IMR-90 (cell line): Measurements from ENCODE around the gene MAP3K13. TPM values are rescaled to one million over a fixed set of nuclear protein-coding genes. Genes with fewer than 3 reads are reported as not detected.

Source experiments
- ATAC-seq: fragments of 200-7000 bp; cut with Tn5 transposase; 2 replicates; pipeline ENCODE4 v1.9.1; 2020; ENCODE audit warnings: low read depth, mild to moderate bottlenecking, moderate library complexity
- BruUV-seq: library from RNA; stranded (reverse); fragments of 400-500 nt; replicated peaks from 2 replicates; lab custom pipeline; 2021; lab: Mats Ljungman, UMichigan
- CTCF ChIA-PET: fragments of 300-600 bp; formaldehyde crosslinking; extraction: SDS; loops from one replicate; lab custom pipeline; 2021; ENCODE audit warnings: antibody characterized with exemption; lab: Yijun Ruan, JAX
- POLR2A ChIA-PET: fragments of 300-600 bp; sonication (Branson Sonifier 250); formaldehyde crosslinking; loops from one replicate; lab custom pipeline; 2022; ENCODE audit warnings: antibody characterized with exemption; ENCODE audit not compliant: unreplicated experiment; lab: Charles Lee
- DNase-seq: peaks from one replicate; pipeline ENCODE4 v3.0.0; 2013
- H2AFZ ChIP-seq: replicated peaks from 2 replicates; pipeline ENCODE3; 2013; ENCODE audit warnings: low read length, mild to moderate bottlenecking; ENCODE audit not compliant: poor library complexity
- H2AK5ac ChIP-seq: 2 replicates; pipeline ENCODE4 v1.6.1; 2013; ENCODE audit warnings: low read depth, low read length, inconsistent platforms
- H2AK9ac ChIP-seq: replicated peaks from 2 replicates; pipeline ENCODE3; 2013; ENCODE audit warnings: mild to moderate bottlenecking, low read depth, low read length, moderate library complexity; ENCODE audit not compliant: poor library complexity
- H2BK120ac ChIP-seq: 2 replicates; pipeline ENCODE4 v1.6.1; 2013; ENCODE audit warnings: low read depth, low read length, inconsistent platforms
- H2BK15ac ChIP-seq: 3 replicates; pipeline ENCODE4 v1.6.1; 2013; ENCODE audit warnings: low read depth, low read length, inconsistent platforms
- H2BK20ac ChIP-seq: 2 replicates; pipeline ENCODE4 v1.6.1; 2013; ENCODE audit warnings: low read depth, mild to moderate bottlenecking, inconsistent platforms, low read length, moderate library complexity
- H2BK5ac ChIP-seq: 2 replicates; pipeline ENCODE4 v1.6.1; 2013; ENCODE audit warnings: mild to moderate bottlenecking, low read depth, low read length, inconsistent platforms; ENCODE audit not compliant: poor library complexity, severe bottlenecking
- H3K14ac ChIP-seq: replicated peaks from 2 replicates; pipeline ENCODE4 v1.6.1; 2013; ENCODE audit warnings: low read depth, low read length, inconsistent platforms
- H3K18ac ChIP-seq: 2 replicates; pipeline ENCODE4 v1.6.1; 2013; ENCODE audit warnings: low read depth, low read length, control low read depth
- H3K23ac ChIP-seq: 2 replicates; pipeline ENCODE4 v1.6.1; 2013; ENCODE audit warnings: low read depth, low read length, inconsistent platforms
- H3K27ac ChIP-seq: 2 replicates; pipeline ENCODE4 v1.5.1; 2013; ENCODE audit warnings: mild to moderate bottlenecking, control low read depth, low read length; ENCODE audit not compliant: insufficient read depth
- H3K27me3 ChIP-seq: 2 replicates; pipeline ENCODE4 v1.6.1; 2013; ENCODE audit warnings: low read length; ENCODE audit not compliant: control insufficient read depth, insufficient read depth
- H3K36me3 ChIP-seq: 2 replicates; pipeline ENCODE4 v1.6.1; 2013; ENCODE audit warnings: low read length, mixed read lengths; ENCODE audit not compliant: control insufficient read depth, insufficient read depth
- H3K4ac ChIP-seq: 2 replicates; pipeline ENCODE4 v1.6.1; 2013; ENCODE audit warnings: low read depth, low read length, inconsistent platforms
- H3K4me1 ChIP-seq: 2 replicates; pipeline ENCODE4 v1.6.1; 2013; ENCODE audit warnings: low read length, mixed read lengths; ENCODE audit not compliant: control insufficient read depth, insufficient read depth
- H3K4me2 ChIP-seq: 2 replicates; pipeline ENCODE4 v1.6.1; 2013; ENCODE audit warnings: low read depth, mild to moderate bottlenecking, control low read depth, low read length, moderate library complexity
- H3K4me3 ChIP-seq: 2 replicates; pipeline ENCODE4 v1.5.1; 2013; ENCODE audit warnings: low read depth, mild to moderate bottlenecking, control low read depth, low read length, moderate library complexity; ENCODE audit not compliant: insufficient read depth
- H3K56ac ChIP-seq: 2 replicates; pipeline ENCODE4 v1.6.1; 2013; ENCODE audit warnings: low read length, inconsistent platforms; ENCODE audit not compliant: insufficient read depth; ENCODE audit errors: extremely low read depth
- H3K79me1 ChIP-seq, 2 experiments: 2 replicates each; pipeline ENCODE4 v1.6.1; 2013; ENCODE audit warnings: low read length in 2 of 2, inconsistent platforms in 1 of 2, low read depth in 1 of 2
- H3K9ac ChIP-seq: 2 replicates; pipeline ENCODE4 v1.6.1; 2013; ENCODE audit warnings: low read depth, low read length, control low read depth
- H3K9me1 ChIP-seq: 2 replicates; pipeline ENCODE4 v1.6.1; 2013; ENCODE audit warnings: low read length, inconsistent platforms; ENCODE audit not compliant: insufficient read depth
- H3K9me3 ChIP-seq: 2 replicates; pipeline ENCODE4 v1.6.1; 2013; ENCODE audit warnings: low read length; ENCODE audit not compliant: control insufficient read depth, insufficient read depth
- H4K20me1 ChIP-seq: 2 replicates; pipeline ENCODE4 v1.6.1; 2013; ENCODE audit warnings: low read length, inconsistent platforms; ENCODE audit not compliant: insufficient read depth
- H4K5ac ChIP-seq: 2 replicates; pipeline ENCODE4 v1.6.1; 2013; ENCODE audit warnings: mild to moderate bottlenecking, low read depth, low read length, control low read depth
- H4K8ac ChIP-seq, 2 experiments: 2 replicates each; pipeline ENCODE4 v1.6.1; 2013; ENCODE audit warnings: low read depth in 2 of 2, low read length in 2 of 2, control low read depth in 1 of 2, inconsistent platforms in 1 of 2
- H4K91ac ChIP-seq: 2 replicates; pipeline ENCODE4 v1.6.1; 2013; ENCODE audit warnings: low read depth, low read length, inconsistent platforms; ENCODE audit not compliant: insufficient read depth
- BHLHE40 ChIP-seq: fragments of 150-350 bp; IDR thresholded peaks from 2 replicates; pipeline ENCODE4 v1.6.1; 2016; ENCODE audit warnings: mild to moderate bottlenecking, low read depth, low read length
- CEBPB ChIP-seq: IDR thresholded peaks from 2 replicates; pipeline ENCODE4 v1.6.1; 2012; ENCODE audit warnings: low read depth, low read length, improper control_type of control experiment
- CHD1 ChIP-seq: IDR thresholded peaks from 2 replicates; pipeline ENCODE4 v1.6.1; 2012; ENCODE audit warnings: low read depth, low read length, improper control_type of control experiment
- ELK1 ChIP-seq: fragments of 150-350 bp; IDR thresholded peaks from 2 replicates; pipeline ENCODE4 v1.6.1; 2016; ENCODE audit warnings: low read depth, mild to moderate bottlenecking, low read length, moderate library complexity, borderline replicate concordance
- FOS ChIP-seq: fragments of 150-350 bp; IDR thresholded peaks from 2 replicates; pipeline ENCODE4 v1.6.1; 2016; ENCODE audit warnings: low read depth, low read length
- MAFK ChIP-seq: IDR thresholded peaks from 2 replicates; pipeline ENCODE4 v1.6.1; 2012; ENCODE audit warnings: low read depth, low read length, improper control_type of control experiment
- MAZ ChIP-seq: IDR thresholded peaks from 2 replicates; pipeline ENCODE4 v1.6.1; 2012; ENCODE audit warnings: low read depth, mild to moderate bottlenecking, low read length, improper control_type of control experiment, moderate library complexity, borderline replicate concordance
- MXI1 ChIP-seq: IDR thresholded peaks from 2 replicates; pipeline ENCODE4 v1.6.1; 2012; ENCODE audit warnings: low read depth, mild to moderate bottlenecking, low read length, moderate library complexity, borderline replicate concordance
- NFE2L2 ChIP-seq: fragments of 150-350 bp; IDR thresholded peaks from 2 replicates; pipeline ENCODE4 v1.6.1; 2016; ENCODE audit warnings: low read depth, mild to moderate bottlenecking, low read length
- POLR2A ChIP-seq: IDR thresholded peaks from 2 replicates; pipeline ENCODE4 v1.6.1; 2012; ENCODE audit warnings: mild to moderate bottlenecking, low read depth, low read length
- RAD21 ChIP-seq: IDR thresholded peaks from 2 replicates; pipeline ENCODE4 v1.6.1; 2012; ENCODE audit warnings: low read length, improper control_type of control experiment
- RCOR1 ChIP-seq: IDR thresholded peaks from 2 replicates; pipeline ENCODE4 v1.6.1; 2012; ENCODE audit warnings: mild to moderate bottlenecking, low read length, improper control_type of control experiment; ENCODE audit not compliant: insufficient replicate concordance
- RFX5 ChIP-seq: IDR thresholded peaks from 2 replicates; pipeline ENCODE4 v1.8.0; 2012; ENCODE audit warnings: low read depth, mild to moderate bottlenecking, low read length, moderate library complexity
- SMC3 ChIP-seq: fragments of 150-350 bp; IDR thresholded peaks from 2 replicates; pipeline ENCODE4 v1.6.1; 2016; ENCODE audit warnings: low read depth, mild to moderate bottlenecking, antibody characterized with exemption, low read length, moderate library complexity
- WGBS, 2 experiments: methylation state at CpG; one replicate each; pipeline versions ENCODE4 v1.1.5 to v1.1.7; 2013; ENCODE audit warnings: missing lambda C conversion rate in 2 of 2; ENCODE audit not compliant: insufficient read length in 1 of 2; ENCODE audit errors: extremely low coverage in 2 of 2; 5-methylcytosine and 5-hydroxymethylcytosine counted together
- dilution Hi-C: fragments of 300-500 bp; cut with HindIII; formaldehyde crosslinking; loops from one replicate; pipeline ENCODE4 v1.14.3; 2018; ENCODE audit warnings: low sequenced_read_pairs; ENCODE audit not compliant: unreplicated experiment
- in situ Hi-C: fragments of 300-500 bp; cut with MboI; formaldehyde crosslinking; loops from 3 replicates; pipeline ENCODE4 v1.14.3; 2019; ENCODE audit warnings: low sequenced_read_pairs, inconsistent platforms, mixed read lengths
- intact Hi-C: fragments of 100-400 bp; cut with micrococcal nuclease; formaldehyde crosslinking; loops from 2 replicates; pipeline ENCODE4 v1.10.0; 2022
- polyA plus RNA-seq, 3 experiments: library from polyadenylated mRNA; depleted of rRNA; stranded (reverse); fragments of >200 nt; gene quantifications; 2 replicates each; pipeline ENCODE4 v1.2.3, GENCODE V29; 2012; ENCODE audit warnings: low replicate concordance in 1 of 3
- total RNA-seq: library from RNA; depleted of rRNA; stranded (reverse); fragments of >200 nt; gene quantifications from 2 replicates; pipeline ENCODE4 v1.2.3, GENCODE V29; 2012

The MAP3K13 gene
- total and polyA plus RNA-seq, 2 of the 4 experiments (the other 2 are of a cell fraction), result 9.9 to 17.6 TPM

- Histone ChIP-seq H3K4me3 (no peak overlapping the region), H3K14ac (no peak overlapping the region), H2AK5ac (no peak overlapping the region), H3K4me1 (0 out of 2 replicates have a peak, but pooled peaks cover 2% of the 10 kb centered on the region), H2BK120ac (no peak overlapping the region), H3K56ac (no peak overlapping the region), H4K5ac (no peak overlapping the region), H4K8ac (no peak overlapping the region), H3K27ac (no peak overlapping the region), H3K36me3 (no peaks in the 10 kb centered on the region), H4K20me1 (no peaks in the 10 kb centered on the region), H3K4ac (no peak overlapping the region), H3K4me2 (no peak overlapping the region; the same call in 1 of the 2 replicates), H3K79me1 (no peaks in the 10 kb centered on the region; a peak in 1 of 4 replicates), H3K18ac (no peak overlapping the region), H4K91ac (no peak overlapping the region), H2BK15ac (no peak overlapping the region), H3K9me3 (no peaks in the 10 kb centered on the region), H2BK5ac (no peak overlapping the region), H2AFZ (no peak overlapping the region), H2AK9ac (no peak overlapping the region), H3K9ac (no peak overlapping the region), H3K27me3 (no peaks in the 10 kb centered on the region), H2BK20ac (no peak overlapping the region), H3K9me1 (no peaks in the 10 kb centered on the region), H3K23ac (no peak overlapping the region)
- BruUV-seq, result no TSS peak
- POLR2A ChIA-PET, result no interaction called here
- dilution Hi-C loops, result no loop called here
- intact Hi-C loops, result no loop called here
- DNase-seq, result peak; percentile 30
- peak; percentile 68 for ATAC-seq
- TF ChIP-seq NFE2L2, result no peak
- no peak for TF ChIP-seq RFX5
- no peak for TF ChIP-seq ELK1
- TF ChIP-seq RCOR1, result no peak
- TF ChIP-seq POLR2A, result no peak
- no peak for TF ChIP-seq CHD1
- no peak for TF ChIP-seq MXI1
- TF ChIP-seq MAZ, result no peak
- TF ChIP-seq BHLHE40, result no peak
- TF ChIP-seq SMC3, result no peak
- TF ChIP-seq RAD21, result no peak
- no peak for TF ChIP-seq MAFK
- no peak for TF ChIP-seq CEBPB
- TF ChIP-seq FOS, result no peak
- WGBS, 2 experiments, result no CpG with 5 or more reads among the region's 1 CpG
- CTCF ChIA-PET, result interaction anchor here (0.6 kb wide), 1 partner anchor 11 kb away, joined by 3 read pairs; no protein-coding TSS in a partner anchor
- in situ Hi-C loops, result no loop called here
Measured at GRCh38 chr3:185318141-185318540, 44.8 kb upstream of the MAP3K13 start.
